Transverse colon (tissue), 4 donors: Measurements from ENCODE around the gene STARD7. TPM values are rescaled to one million over a fixed set of nuclear protein-coding genes. Genes with fewer than 3 reads are reported as not detected.

Source experiments
- DNase-seq: peaks from one replicate; pipeline ENCODE4 v3.0.0-alpha.2; 2019
- H3K27ac ChIP-seq, 4 donors: fragments of 200-600 bp; sonication (generic); 2 replicates each; pipeline ENCODE4 v1.5.1; 2016 to 2018; ENCODE audit warnings: inconsistent platforms in 4 of 4
- H3K27me3 ChIP-seq: fragments of 200-600 bp; sonication (generic); 2 replicates; pipeline ENCODE4 v1.5.1; 2017; ENCODE audit warnings: inconsistent platforms
- H3K36me3 ChIP-seq, 4 donors: fragments of 200-600 bp; sonication (generic); 2 replicates each; pipeline ENCODE4 v1.5.1; 2017 to 2019; ENCODE audit warnings: inconsistent platforms in 4 of 4
- H3K4me1 ChIP-seq, 4 donors: fragments of 200-600 bp; sonication (generic); 2 replicates each; pipeline ENCODE4 v1.5.1; 2017 to 2020; ENCODE audit warnings: inconsistent platforms in 4 of 4
- H3K4me3 ChIP-seq, 4 donors: fragments of 200-600 bp; sonication (generic); 1 replicate in 1 of 4; 2 replicates in 3 of 4; pipeline versions ENCODE4 v1.5.1 to v1.6.1; 2017 to 2019; ENCODE audit warnings: inconsistent platforms in 4 of 4
- H3K9me3 ChIP-seq, 2 donors: fragments of 200-600 bp; sonication (generic); 2 replicates each; pipeline ENCODE4 v1.5.1; 2017 to 2019; ENCODE audit warnings: inconsistent platforms in 2 of 2
- EP300 ChIP-seq: sonication (generic); formaldehyde crosslinking; IDR thresholded peaks from one replicate; pipeline ENCODE4 v1.6.1; 2017; ENCODE audit warnings: antibody characterized with exemption, low read depth
- POLR2A ChIP-seq: fragments of 450-650 bp; IDR thresholded peaks from one replicate; pipeline ENCODE4 v1.6.1; 2016; ENCODE audit warnings: antibody characterized with exemption, mild to moderate bottlenecking, moderate library complexity
- POLR2AphosphoS5 ChIP-seq, 3 donors: sonication (generic); formaldehyde crosslinking; IDR thresholded peaks; one replicate each; pipeline ENCODE4 v1.6.1; 2016; ENCODE audit warnings: antibody characterized with exemption in 3 of 3
- WGBS, 2 donors: methylation state at CpG; one replicate each; pipeline ENCODE4 v1.1.5; 2018; ENCODE audit warnings: low coverage in 1 of 2; 5-methylcytosine and 5-hydroxymethylcytosine counted together
- in situ Hi-C, 4 donors: fragments of 200-750 bp; cut with MboI; loops; one replicate each; pipeline versions ENCODE4 v1.15.0 to v1.15.1; 2017; ENCODE audit warnings: low sequenced_read_pairs in 3 of 4, low pct_ligation_motif_present in 1 of 4, low pct_unique_long_range_greater_than_20kb in 1 of 4
- intact Hi-C: fragments of 100-400 bp; cut with DNase I; formaldehyde crosslinking; loops from one replicate; pipeline ENCODE4 v1.15.1; 2023; ENCODE audit warnings: low total_unique reads
- total RNA-seq, 4 donors: library from RNA; depleted of rRNA; stranded (reverse); fragments of >200 nt; gene quantifications; one replicate each; pipeline ENCODE4 v1.1.0, GENCODE V29; 2016
- TF ChIP-seq, protein P1 (sequence below), 5 experiments: fragments of 200-600 bp in 3 of 5; fragments of 450-650 bp in 2 of 5; sonication (generic) in 3 of 5; IDR thresholded peaks; 1 replicate in 2 of 5; 2 replicates in 3 of 5; pipeline ENCODE4 v1.5.1; 2016 to 2017; ENCODE audit warnings: antibody characterized with exemption in 5 of 5, inconsistent platforms in 3 of 5, mild to moderate bottlenecking in 2 of 5, moderate library complexity in 1 of 5

STARD7 gene
- total RNA-seq, 4 donors from 2014 or later: 74.1 to 155 (median 139) TPM

DNA sequence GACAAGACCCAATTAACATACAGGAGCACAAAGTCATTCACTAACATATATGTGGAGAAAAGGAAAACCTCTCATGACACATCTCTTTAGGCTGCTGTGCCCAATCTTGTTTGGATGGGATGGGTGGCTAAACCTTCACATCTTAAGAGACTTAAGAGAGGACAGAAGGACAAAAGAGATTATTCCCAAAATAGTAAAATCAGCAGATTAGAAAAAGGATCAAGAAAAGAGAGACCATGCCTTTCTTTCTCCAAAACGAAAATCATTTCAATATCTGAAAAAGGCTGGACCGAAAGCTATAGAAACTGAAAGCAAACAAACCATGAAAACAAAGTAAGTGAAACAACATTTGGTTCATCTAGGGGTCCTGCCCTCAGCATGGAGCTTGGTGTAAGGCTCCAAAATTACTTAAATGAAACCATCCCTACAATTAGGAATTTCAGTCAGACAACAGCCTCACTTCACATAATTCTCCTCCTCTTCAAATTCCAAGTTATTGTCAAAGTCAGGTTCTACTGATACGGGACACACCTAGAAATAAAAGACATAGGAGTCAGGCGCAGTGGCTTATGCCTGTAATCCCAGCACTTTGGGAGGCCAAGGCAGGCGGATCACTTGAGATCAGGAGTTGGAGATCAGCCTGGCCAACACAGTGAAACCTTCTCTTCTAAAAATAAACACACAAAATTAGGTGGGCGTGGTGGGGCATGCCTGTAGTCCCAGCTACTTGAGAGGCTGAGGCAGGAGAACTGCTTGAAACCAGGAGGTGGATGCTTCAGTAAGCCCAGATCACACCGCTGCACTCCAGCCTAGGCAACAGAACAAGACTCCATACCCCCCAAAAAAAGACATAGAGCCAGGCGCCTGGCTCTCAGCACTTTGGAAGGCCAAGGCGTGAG lies 5.2 kb downstream of the STARD7 start:
- Histone ChIP-seq H3K36me3 (no peaks in the 10 kb centered on the region), H3K9me3 (no peaks in the 10 kb centered on the region), H3K27ac (peak overlapping the region; percentile 39 to 66 (median 63)), H3K4me1 (peaks cover 38 to 88% (median 61%) of the 10 kb centered on the region in 4 donors), H3K27me3 (no peaks in the 10 kb centered on the region), H3K4me3 (peak overlapping the region in 1 of 4 donors; percentile 7)
- TF ChIP-seq, protein P1, sequence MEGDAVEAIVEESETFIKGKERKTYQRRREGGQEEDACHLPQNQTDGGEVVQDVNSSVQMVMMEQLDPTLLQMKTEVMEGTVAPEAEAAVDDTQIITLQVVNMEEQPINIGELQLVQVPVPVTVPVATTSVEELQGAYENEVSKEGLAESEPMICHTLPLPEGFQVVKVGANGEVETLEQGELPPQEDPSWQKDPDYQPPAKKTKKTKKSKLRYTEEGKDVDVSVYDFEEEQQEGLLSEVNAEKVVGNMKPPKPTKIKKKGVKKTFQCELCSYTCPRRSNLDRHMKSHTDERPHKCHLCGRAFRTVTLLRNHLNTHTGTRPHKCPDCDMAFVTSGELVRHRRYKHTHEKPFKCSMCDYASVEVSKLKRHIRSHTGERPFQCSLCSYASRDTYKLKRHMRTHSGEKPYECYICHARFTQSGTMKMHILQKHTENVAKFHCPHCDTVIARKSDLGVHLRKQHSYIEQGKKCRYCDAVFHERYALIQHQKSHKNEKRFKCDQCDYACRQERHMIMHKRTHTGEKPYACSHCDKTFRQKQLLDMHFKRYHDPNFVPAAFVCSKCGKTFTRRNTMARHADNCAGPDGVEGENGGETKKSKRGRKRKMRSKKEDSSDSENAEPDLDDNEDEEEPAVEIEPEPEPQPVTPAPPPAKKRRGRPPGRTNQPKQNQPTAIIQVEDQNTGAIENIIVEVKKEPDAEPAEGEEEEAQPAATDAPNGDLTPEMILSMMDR (IDR thresholded peaks at IDR 0.05): no peak
- TF ChIP-seq POLR2AphosphoS5 (IDR thresholded peaks at IDR 0.05): no peak
- no peak for TF ChIP-seq POLR2A
- no peak for TF ChIP-seq EP300
- WGBS, 2 donors: 29 to 55% methylated on average over 3 to 9 of the region's 9 CpGs
- intact Hi-C loops: no loop called here
- in situ Hi-C loops: no loop called here
- no peak for DNase-seq

DNA sequence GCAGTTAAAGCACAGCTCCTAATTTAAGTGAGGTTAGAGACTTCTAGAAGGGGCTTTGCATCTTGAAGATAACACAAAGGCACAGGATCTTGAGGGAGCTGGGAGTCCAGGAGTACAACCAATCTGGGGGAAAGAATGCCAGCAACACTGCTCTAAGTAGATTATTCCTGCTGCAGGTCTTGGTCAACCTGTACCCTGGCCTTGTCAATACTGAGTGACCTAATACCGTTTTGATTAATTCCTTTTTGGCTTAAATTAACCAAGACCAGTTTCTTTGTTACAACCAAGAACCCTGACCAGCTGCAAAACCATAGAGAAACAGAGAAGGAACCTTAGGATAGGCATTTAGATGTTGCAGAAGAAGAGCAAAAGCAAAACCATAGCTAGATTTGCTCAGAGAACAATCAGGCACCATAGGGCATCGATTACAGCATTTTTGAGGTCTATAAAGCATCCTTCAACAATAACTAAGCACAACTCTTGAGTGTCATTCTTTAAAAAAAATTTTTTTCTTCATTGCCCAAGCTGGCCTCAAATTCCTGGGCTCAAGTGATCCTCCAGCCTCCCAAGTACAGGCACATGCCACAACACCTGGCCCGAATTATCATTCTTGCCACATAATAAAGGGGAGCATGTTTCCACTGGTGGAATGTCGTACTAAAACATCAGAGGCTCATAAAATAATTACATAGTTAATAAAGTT lies 6.3 kb downstream of the STARD7 start:
- no peak for DNase-seq
- 64 to 73% methylated on average over 3 to 4 of the region's 4 CpGs for WGBS, 2 donors
- TF ChIP-seq POLR2AphosphoS5 (IDR thresholded peaks at IDR 0.05) (no peak), EP300 (no peak), POLR2A (no peak)
- TF ChIP-seq, protein P1 (IDR thresholded peaks at IDR 0.05): no peak
- H3K4me1 ChIP-seq: peaks cover 38 to 94% (median 62%) of the 10 kb centered on the region in 4 donors
- H3K36me3 ChIP-seq: no peaks in the 10 kb centered on the region
- H3K4me3 ChIP-seq: no peak overlapping the region
- H3K9me3 ChIP-seq: no peaks in the 10 kb centered on the region
- in situ Hi-C loops (no loop called here), intact Hi-C loops (no loop called here)
- H3K27me3 ChIP-seq: no peaks in the 10 kb centered on the region
- peak overlapping the region in 1 of 4 donors; percentile 66 for H3K27ac ChIP-seq

DNA sequence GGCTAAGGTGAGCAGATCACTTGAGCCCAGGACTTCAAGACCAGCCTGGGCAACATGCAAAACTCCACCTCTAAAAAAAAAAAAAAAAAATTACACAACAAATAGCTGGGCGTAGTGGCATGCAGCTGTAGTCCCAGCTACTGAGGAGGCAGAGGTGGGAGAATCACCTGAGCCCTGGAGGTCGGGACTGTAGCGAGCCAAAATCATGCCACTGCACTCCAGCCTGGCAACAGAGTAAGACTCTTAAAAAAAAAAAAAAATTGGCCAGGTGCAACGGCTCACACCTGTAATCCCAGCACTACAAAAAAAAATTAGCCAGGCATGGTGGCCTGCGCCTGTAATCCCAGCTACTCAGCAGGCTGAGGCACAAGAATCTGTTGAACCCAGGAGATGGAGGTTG lies 7.3 kb downstream of the STARD7 start:
- H3K4me3 ChIP-seq: no peak overlapping the region
- H3K36me3 ChIP-seq: no peaks in the 10 kb centered on the region
- H3K9me3 ChIP-seq: no peaks in the 10 kb centered on the region
- WGBS, 2 donors: 42 to 55% methylated on average over 4 to 5 of the region's 5 CpGs
- no peak overlapping the region for H3K27ac ChIP-seq
- TF ChIP-seq, protein P1 (IDR thresholded peaks at IDR 0.05): no peak
- TF ChIP-seq POLR2AphosphoS5 (IDR thresholded peaks at IDR 0.05) (no peak), POLR2A (no peak), EP300 (no peak)
- DNase-seq: no peak
- no peaks in the 10 kb centered on the region for H3K27me3 ChIP-seq
- intact Hi-C loops: no loop called here
- peaks cover 32 to 95% (median 58%) of the 10 kb centered on the region in 4 donors for H3K4me1 ChIP-seq
- in situ Hi-C loops: no loop called here

DNA sequence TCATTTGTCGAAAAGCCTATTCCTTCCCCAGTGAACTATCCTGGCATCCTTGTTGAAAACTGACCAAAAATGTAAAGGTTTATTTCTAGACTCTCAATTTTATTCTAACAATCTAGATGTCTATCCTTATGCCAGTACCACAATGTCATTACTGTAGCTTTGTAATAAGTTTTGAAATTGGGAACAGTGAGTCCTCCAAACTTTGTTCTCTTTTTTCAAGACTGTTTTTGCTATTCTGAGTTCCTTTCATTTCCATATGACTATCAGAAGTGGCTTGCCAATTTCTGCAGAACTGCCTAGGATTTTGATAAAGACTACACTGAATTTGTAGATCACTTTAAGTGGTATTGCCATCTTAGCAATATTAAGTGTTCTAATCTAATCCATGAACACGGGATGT lies 9.7 kb downstream of the STARD7 start:
- in situ Hi-C loops (loop anchor here in 1 of 4 donors (25.0 kb wide), 1 partner anchor 187 kb away; no protein-coding TSS in a partner anchor), intact Hi-C loops (no loop called here)
- peak overlapping the region in 1 of 4 donors; percentile 4 for H3K27ac ChIP-seq
- peaks cover 0 to 14% (median 6%) of the 10 kb centered on the region in 4 donors for H3K36me3 ChIP-seq
- 84 to 100% methylated on average over 2 of the region's 2 CpGs for WGBS, 2 donors
- no peak for DNase-seq
- no peak for TF ChIP-seq POLR2A
- TF ChIP-seq POLR2AphosphoS5 (IDR thresholded peaks at IDR 0.05): no peak
- TF ChIP-seq, protein P1 (IDR thresholded peaks at IDR 0.05): no peak
- no peak for TF ChIP-seq EP300
- H3K4me1 ChIP-seq: peaks cover 18 to 86% (median 43%) of the 10 kb centered on the region in 4 donors
- no peaks in the 10 kb centered on the region for H3K9me3 ChIP-seq
- H3K4me3 ChIP-seq: no peak overlapping the region
- H3K27me3 ChIP-seq: no peaks in the 10 kb centered on the region
